Tibial nerve (tissue), 4 donors: Measurements from ENCODE around the gene RICTOR.

Experiments used
- CTCF ChIP-seq, 5 experiments: fragments of 200-600 bp in 3 of 5; fragments of 450-650 bp in 2 of 5; sonication (generic) in 3 of 5; IDR thresholded peaks; one replicate each; pipeline ENCODE4 v1.5.1; 2016 to 2019; ENCODE audit warnings: antibody characterized with exemption in 5 of 5, mild to moderate bottlenecking in 3 of 5, moderate library complexity in 2 of 5
- EP300 ChIP-seq, 2 donors: sonication (generic); formaldehyde crosslinking; IDR thresholded peaks; one replicate each; pipeline ENCODE4 v1.6.1; 2017; ENCODE audit warnings: antibody characterized with exemption in 2 of 2, mild to moderate bottlenecking in 1 of 2
- POLR2A ChIP-seq, 2 donors: fragments of 450-650 bp; IDR thresholded peaks; one replicate each; pipeline ENCODE4 v1.6.1; 2017; ENCODE audit warnings: antibody characterized with exemption in 2 of 2, mild to moderate bottlenecking in 2 of 2, moderate library complexity in 2 of 2

- no peak for TF ChIP-seq CTCF (IDR thresholded peaks at IDR 0.05)
- no peak for TF ChIP-seq POLR2A (IDR thresholded peaks at IDR 0.05)
- no peak for TF ChIP-seq EP300 (IDR thresholded peaks at IDR 0.05)
Observed at GRCh38 chr5:39013938-39014337, 60.3 kb downstream of the RICTOR start.
